HG03571 (cell line): ENCODE measurements around the gene TAF4.
"Not testable (repeated sequence)": the region's sequence is repeated elsewhere in the genome, so short reads cannot be mapped to it uniquely, and the experiment has no call there.

Source experiments
- ATAC-seq: cut with Tn5 transposase; IDR thresholded peaks from one replicate; pipeline ENCODE4 v1.9.1; 2021; ENCODE audit not compliant: unreplicated experiment

TAF4 gene

GRCh38 chr20:61949714-61950640 is 115.7 kb downstream of the TAF4 start:
- no peak for ATAC-seq

GRCh38 chr20:61949363-61949713 is 116.3 kb downstream of the TAF4 start:
- no peak for ATAC-seq

- ATAC-seq, result no peak
Measured at GRCh38 chr20:61948586-61949362, 116.9 kb downstream of the TAF4 start.

- not testable (repeated sequence) for ATAC-seq
Measured at GRCh38 chr20:61948056-61948455, 117.6 kb downstream of the TAF4 start.

- not testable (repeated sequence) for ATAC-seq
Measured at GRCh38 chr20:61945495-61945894, 120.2 kb downstream of the TAF4 start.

- ATAC-seq, result not testable (repeated sequence)
Measured at GRCh38 chr20:61944967-61945366, 120.7 kb downstream of the TAF4 start.

- ATAC-seq, result no peak
Measured at GRCh38 chr20:61942526-61942925, 123.2 kb downstream of the TAF4 start.

GRCh38 chr20:61941721-61942405 is 123.8 kb downstream of the TAF4 start:
- no peak for ATAC-seq

- ATAC-seq, result no peak
Measured at GRCh38 chr20:61940976-61941720, 124.5 kb downstream of the TAF4 start.

- no peak for ATAC-seq
Measured at GRCh38 chr20:61940491-61940890, 125.2 kb downstream of the TAF4 start.

- ATAC-seq, result no peak
Measured at GRCh38 chr20:61939691-61940360, 125.9 kb downstream of the TAF4 start.

- ATAC-seq, result no peak
Measured at GRCh38 chr20:61938839-61939690, 126.6 kb downstream of the TAF4 start.

- ATAC-seq, result no peak
Measured at GRCh38 chr20:61937963-61938838, 127.5 kb downstream of the TAF4 start.

- ATAC-seq, result no peak
Measured at GRCh38 chr20:61937146-61937962, 128.3 kb downstream of the TAF4 start.

GRCh38 chr20:61936701-61937131 is 129.0 kb downstream of the TAF4 start:
- ATAC-seq, result no peak

GRCh38 chr20:61935926-61936700 is 129.6 kb downstream of the TAF4 start:
- no peak for ATAC-seq
